Hair follicle dermal papilla cell (primary cell): Measurements from ENCODE around the gene RTL10. TPM values are rescaled to one million over a fixed set of nuclear protein-coding genes. Genes with fewer than 3 reads are reported as not detected.

Experiments used
- total RNA-seq: library from RNA; depleted of rRNA; stranded (reverse); fragments of >200 nt; gene quantifications from 2 replicates; pipeline ENCODE4 v1.2.3, GENCODE V29; 2012

RTL10 gene, protein sequence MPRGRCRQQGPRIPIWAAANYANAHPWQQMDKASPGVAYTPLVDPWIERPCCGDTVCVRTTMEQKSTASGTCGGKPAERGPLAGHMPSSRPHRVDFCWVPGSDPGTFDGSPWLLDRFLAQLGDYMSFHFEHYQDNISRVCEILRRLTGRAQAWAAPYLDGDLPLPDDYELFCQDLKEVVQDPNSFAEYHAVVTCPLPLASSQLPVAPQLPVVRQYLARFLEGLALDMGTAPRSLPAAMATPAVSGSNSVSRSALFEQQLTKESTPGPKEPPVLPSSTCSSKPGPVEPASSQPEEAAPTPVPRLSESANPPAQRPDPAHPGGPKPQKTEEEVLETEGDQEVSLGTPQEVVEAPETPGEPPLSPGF
- total RNA-seq: 38.8 and 40.0 TPM in 2 replicates

DNA sequence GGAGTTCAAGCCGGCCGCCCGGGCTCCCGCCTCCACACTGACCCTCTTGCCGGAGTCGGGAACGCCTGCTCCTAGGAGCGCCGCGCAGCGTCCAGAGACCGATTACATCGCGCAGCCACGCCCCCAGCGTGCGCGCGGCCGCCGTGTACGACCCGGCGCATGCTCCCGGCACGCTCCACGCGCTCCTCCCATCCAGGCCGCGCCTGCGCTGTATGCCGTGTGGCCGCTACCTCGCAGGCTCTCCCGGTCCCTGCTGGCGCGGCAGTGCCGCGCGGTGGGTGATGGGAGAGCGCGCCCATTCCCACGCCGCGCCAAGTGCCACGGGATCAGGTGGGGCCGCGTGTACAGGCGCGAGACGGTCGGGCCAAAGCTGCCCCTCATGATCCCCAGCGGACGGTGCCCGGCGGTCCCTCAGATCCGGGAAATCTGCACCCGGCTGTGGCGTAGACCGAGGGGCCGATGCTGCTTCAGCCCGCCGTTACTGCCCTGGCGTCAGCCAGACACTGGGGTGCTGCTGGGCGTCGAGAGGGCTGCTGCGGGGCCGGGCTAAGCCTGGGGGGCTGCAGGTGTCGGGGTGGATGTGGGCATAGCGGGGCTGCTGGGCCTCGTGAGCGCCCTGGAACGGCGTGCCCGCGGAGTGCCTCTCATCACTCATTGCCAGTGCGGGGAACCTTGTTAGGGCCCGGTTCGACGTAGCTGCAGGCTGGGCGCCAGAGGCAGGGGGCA lies at the start of gene RTL10, which contains the start of gene GNB1L:
TSS of gene RTL10 (minus strand) at position 97 of the 726 bp plus-strand sequence. CDS start 2,613 bp downstream, outside the sequence.
TSS of gene GNB1L (minus strand) at position 97 of the 726 bp plus-strand sequence. CDS start 33,519 bp downstream, outside the sequence.

Other genes starting within 250 kb of the RTL10 start
- 43.6 and 47.7 TPM in 2 replicates for gene SEPTIN5, start 140.4 kb downstream of the RTL10 start, total RNA-seq
- 4.3 and 5.0 TPM in 2 replicates for gene GP1BB, start 131.3 kb downstream of the RTL10 start, total RNA-seq
- gene TBX1, start 94.1 kb downstream of the RTL10 start, total RNA-seq: 0.16 TPM in 1 of 2 replicates, not detected in the other
- gene GNB1L, start within 50 bp of the RTL10 start, total RNA-seq: 7.1 and 10.1 TPM in 2 replicates
- 203 and 254 TPM in 2 replicates for gene COMT, start 86.9 kb upstream of the RTL10 start, total RNA-seq
- 19.6 and 27.0 TPM in 2 replicates for gene TXNRD2, start 86.9 kb upstream of the RTL10 start, total RNA-seq
- gene ARVCF, start 161.9 kb upstream of the RTL10 start, total RNA-seq: 4.5 and 6.1 TPM in 2 replicates
- gene TANGO2, start 166.2 kb upstream of the RTL10 start, total RNA-seq: 59.6 and 69.5 TPM in 2 replicates
- gene DGCR8, start 225.4 kb upstream of the RTL10 start, total RNA-seq: 25.9 and 39.1 TPM in 2 replicates